Mucosa of descending colon (tissue), 3 donors: ENCODE data around the gene GFPT1. TPM values are rescaled to one million over a fixed set of nuclear protein-coding genes. Genes with fewer than 3 reads are reported as not detected.

Experiments used
- ATAC-seq: fragments of 200-7000 bp; cut with Tn5 transposase; one replicate; pipeline ENCODE4 v1.9.1; 2020; ENCODE audit warnings: mild to moderate bottlenecking, moderate library complexity
- DNase-seq, 3 donors: peaks; one replicate each; pipeline ENCODE4 v3.0.0-alpha.2; 2020
- H3K36me3 ChIP-seq: fragments of 200-600 bp; one replicate; pipeline ENCODE4 v1.8.0; 2021; ENCODE audit warnings: low read depth, mild to moderate bottlenecking
- H3K4me1 ChIP-seq: fragments of 200-600 bp; one replicate; pipeline ENCODE4 v1.8.0; 2021; ENCODE audit warnings: low read depth, mild to moderate bottlenecking
- H3K4me3 ChIP-seq: fragments of 200-600 bp; one replicate; pipeline ENCODE4 v1.8.0; 2021; ENCODE audit warnings: mild to moderate bottlenecking
- H3K9me3 ChIP-seq: fragments of 200-600 bp; one replicate; pipeline ENCODE4 v1.8.0; 2021; ENCODE audit warnings: mild to moderate bottlenecking
- intact Hi-C, 2 donors: fragments of 100-400 bp; cut with DNase I in 1 of 2; cut with micrococcal nuclease in 1 of 2; formaldehyde crosslinking; loops; one replicate each; pipeline versions ENCODE4 v1.11.0 to v1.11.1; 2022; cut with DNase I, micrococcal nuclease
- total RNA-seq, 3 donors: library from RNA; stranded (reverse); fragmentation: NEBNext Ultra II Directional in 2 of 3; extraction: Animal tissue kit (Norgen Biotek cat#: 25700) in 2 of 3; gene quantifications; one replicate each; pipeline versions ENCODE4 v1.2.1 to v1.2.4, GENCODE V29; 2021 to 2023
- TF ChIP-seq, protein P1 (sequence below): fragments of 200-600 bp; IDR thresholded peaks from one replicate; pipeline ENCODE4 v1.8.0; 2022; ENCODE audit warnings: antibody characterized with exemption, mild to moderate bottlenecking
- donor health status: DM: no; HTN: no; CAD: no; lungs with moderate emphysema.
- donor health status: DM: no; HTN: no; CAD: no.
- donor health status: DM: no; HTN: yes; CAD: no.

The GFPT1 gene
- total RNA-seq, 3 donors from 2014 or later: 79.3 to 196 (median 180) TPM

DNA sequence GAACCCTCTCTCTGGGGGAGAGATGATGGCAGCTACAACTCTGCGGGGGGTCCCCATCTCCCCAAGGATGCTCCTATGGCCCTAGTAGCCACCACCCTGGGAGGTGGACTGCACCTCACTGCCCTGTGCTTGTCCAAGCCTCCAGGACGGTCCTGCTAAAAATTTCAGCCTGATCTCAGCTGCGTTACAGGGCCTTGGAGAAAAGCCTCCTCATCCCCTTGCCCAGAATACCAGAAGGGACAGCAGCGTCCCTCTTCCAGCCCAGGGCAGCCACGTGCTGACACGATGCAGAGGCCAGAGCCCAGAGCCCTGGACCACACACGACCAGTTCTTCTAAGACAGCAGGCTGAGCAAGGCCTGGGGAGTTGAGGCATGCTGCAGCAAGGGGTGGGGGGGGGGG, 81.9 kb downstream of the GFPT1 start:
- H3K4me1 ChIP-seq: peaks cover 22% of the 10 kb centered on the region
- intact Hi-C loops: loop anchor here (5.0 to 10.0 kb wide), 3 partner anchors 60 to 293 kb away; partner anchors contain the start of gene ANTXR1 (in 1 of the 2)
- H3K9me3 ChIP-seq: no peaks in the 10 kb centered on the region
- TF ChIP-seq, protein P1, sequence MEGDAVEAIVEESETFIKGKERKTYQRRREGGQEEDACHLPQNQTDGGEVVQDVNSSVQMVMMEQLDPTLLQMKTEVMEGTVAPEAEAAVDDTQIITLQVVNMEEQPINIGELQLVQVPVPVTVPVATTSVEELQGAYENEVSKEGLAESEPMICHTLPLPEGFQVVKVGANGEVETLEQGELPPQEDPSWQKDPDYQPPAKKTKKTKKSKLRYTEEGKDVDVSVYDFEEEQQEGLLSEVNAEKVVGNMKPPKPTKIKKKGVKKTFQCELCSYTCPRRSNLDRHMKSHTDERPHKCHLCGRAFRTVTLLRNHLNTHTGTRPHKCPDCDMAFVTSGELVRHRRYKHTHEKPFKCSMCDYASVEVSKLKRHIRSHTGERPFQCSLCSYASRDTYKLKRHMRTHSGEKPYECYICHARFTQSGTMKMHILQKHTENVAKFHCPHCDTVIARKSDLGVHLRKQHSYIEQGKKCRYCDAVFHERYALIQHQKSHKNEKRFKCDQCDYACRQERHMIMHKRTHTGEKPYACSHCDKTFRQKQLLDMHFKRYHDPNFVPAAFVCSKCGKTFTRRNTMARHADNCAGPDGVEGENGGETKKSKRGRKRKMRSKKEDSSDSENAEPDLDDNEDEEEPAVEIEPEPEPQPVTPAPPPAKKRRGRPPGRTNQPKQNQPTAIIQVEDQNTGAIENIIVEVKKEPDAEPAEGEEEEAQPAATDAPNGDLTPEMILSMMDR: no peak
- no peaks in the 10 kb centered on the region for H3K36me3 ChIP-seq
- DNase-seq (no peak), ATAC-seq (no peak)
- no peak overlapping the region for H3K4me3 ChIP-seq

DNA sequence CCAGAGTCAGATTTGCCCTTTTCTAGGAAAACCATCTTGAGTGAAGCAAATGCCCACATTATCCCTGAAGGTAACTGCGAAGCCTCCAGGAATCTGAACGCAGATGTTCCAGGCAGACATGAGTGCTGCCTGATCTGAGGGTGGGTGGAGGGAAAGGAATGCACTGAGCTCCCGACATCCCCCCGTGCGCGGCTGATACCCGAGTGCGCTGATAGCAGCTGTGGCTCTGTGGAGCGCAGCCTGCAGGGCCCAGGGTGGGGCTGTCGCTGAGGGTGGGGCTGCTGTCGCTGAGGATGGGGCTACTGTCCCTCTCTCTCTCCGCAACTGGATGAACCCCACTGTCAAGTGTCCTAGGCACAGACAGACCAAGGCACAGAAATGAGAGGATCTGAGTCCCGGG, 82.4 kb downstream of the GFPT1 start:
- Histone ChIP-seq H3K9me3 (no peaks in the 10 kb centered on the region), H3K36me3 (no peaks in the 10 kb centered on the region), H3K4me3 (no peak overlapping the region), H3K4me1 (peaks cover 17% of the 10 kb centered on the region)
- DNase-seq (no peak), ATAC-seq (no peak)
- TF ChIP-seq, protein P1: no peak
- intact Hi-C loops: loop anchor here (5.0 to 10.0 kb wide), 3 partner anchors 60 to 292 kb away; partner anchors contain the start of gene ANTXR1 (in 1 of the 2)

DNA sequence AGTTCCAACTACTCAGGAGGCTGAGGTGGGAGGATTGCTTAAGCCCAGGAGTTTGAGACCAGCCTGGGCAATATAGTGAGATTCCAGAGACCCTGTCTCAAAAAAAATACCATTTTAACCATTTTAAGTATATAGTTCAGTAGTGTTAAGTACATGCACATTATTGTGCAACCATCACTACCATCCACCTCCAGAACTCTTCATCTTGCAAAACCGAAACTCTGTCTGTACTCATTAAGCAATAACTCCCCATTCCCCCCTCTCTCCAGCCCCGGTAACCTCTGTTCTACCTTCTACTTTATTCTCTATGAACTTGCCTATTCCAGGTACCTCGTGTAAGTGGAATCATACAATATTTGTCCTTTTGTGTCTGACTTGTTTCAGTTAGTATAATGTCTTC, 86.4 kb downstream of the GFPT1 start:
- Histone ChIP-seq H3K9me3 (no peaks in the 10 kb centered on the region), H3K4me3 (no peak overlapping the region), H3K4me1 (no peaks in the 10 kb centered on the region), H3K36me3 (no peaks in the 10 kb centered on the region)
- ATAC-seq: no peak
- TF ChIP-seq, protein P1: no peak
- intact Hi-C loops: loop anchor here in 1 of 2 donors (10.0 kb wide), 1 partner anchor 56 kb away; no protein-coding TSS in a partner anchor
- DNase-seq: no peak

DNA sequence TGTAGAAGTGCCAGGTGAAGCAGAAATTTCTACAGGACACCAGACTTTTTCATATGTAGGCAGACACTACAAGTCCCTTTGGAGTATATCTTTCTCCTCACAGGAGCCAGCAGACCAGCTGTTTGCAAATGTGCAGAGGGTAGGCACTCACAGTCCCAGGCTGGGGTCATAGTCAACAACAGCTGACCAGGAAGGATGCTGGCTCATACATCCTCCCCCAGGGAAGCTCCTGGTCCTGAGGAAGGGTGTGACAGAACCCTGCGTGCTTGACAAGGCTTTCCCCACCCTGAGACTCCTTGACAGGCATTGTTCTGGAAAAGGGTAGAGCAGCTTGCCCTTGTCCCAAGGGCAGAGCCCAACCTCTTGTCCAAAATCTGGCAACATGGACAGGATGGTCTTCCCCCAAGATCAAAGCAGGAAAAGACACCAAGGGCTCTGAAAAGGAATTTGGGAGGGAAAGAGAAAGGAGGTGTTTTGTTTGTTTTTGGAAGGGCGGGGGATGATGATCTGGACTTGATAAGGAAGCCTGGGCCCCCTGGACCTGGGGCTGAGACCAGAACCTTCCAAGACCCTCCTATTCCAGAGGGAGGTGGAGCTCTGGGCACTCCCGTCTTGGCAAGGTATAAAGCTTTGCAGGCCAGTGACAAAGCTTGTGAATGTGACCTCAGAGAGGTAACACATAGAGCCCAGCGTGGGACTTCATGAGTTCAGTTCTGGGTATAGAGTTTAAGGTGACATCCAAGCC, 87.1 kb downstream of the GFPT1 start:
- ATAC-seq (no peak), DNase-seq (no peak)
- TF ChIP-seq, protein P1: no peak
- H3K4me1 ChIP-seq: no peaks in the 10 kb centered on the region
- H3K4me3 ChIP-seq: no peak overlapping the region
- intact Hi-C loops: loop anchor here in 1 of 2 donors (10.0 kb wide), 1 partner anchor 55 kb away; no protein-coding TSS in a partner anchor
- no peaks in the 10 kb centered on the region for H3K9me3 ChIP-seq
- H3K36me3 ChIP-seq: no peaks in the 10 kb centered on the region

DNA sequence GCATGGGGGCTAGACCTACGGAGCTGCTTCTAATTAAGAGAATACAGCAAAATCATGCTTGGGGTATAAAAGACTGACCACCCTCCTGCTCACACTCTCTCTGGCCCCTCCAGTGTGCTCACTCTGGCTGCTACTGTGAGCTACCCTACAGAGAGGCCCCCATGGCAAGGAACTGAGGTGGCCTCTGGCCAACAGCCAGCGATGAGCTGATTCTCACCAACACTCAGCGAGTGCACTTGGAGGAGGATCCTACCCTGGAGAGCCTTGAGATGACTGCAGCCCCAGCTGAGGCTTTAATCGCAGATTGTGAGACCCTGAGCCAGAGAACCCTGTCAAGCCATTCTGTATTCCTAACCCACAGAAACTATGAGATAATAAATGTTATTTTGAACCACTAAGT, 88.2 kb downstream of the GFPT1 start:
- intact Hi-C loops: no loop called here
- ATAC-seq (no peak), DNase-seq (no peak)

More for the DNA sequence above, 88.2 kb downstream of the GFPT1 start:
- no peaks in the 10 kb centered on the region for H3K4me1 ChIP-seq
- no peaks in the 10 kb centered on the region for H3K9me3 ChIP-seq
- TF ChIP-seq, protein P1: no peak
- H3K36me3 ChIP-seq: no peaks in the 10 kb centered on the region
- no peak overlapping the region for H3K4me3 ChIP-seq
